ENCODE data around the gene DUOX2. TPM values are rescaled to one million over a fixed set of nuclear protein-coding genes. Genes with fewer than 3 reads are reported as not detected.

DUOX2 gene
- total RNA-seq (ENCODE audit: low replicate concordance), result not detected in 2 replicates

GRCh38 chr15:45114076-45114750 lies at the start of gene DUOX2, which contains the start of gene DUOXA2:
DUOX2 (minus strand) TSS chr15:45114172; CDS start chr15:45113411, 761 bp downstream.
DUOXA2 (plus strand) TSS chr15:45114326; CDS start chr15:45114606, 280 bp downstream.
- H3F3A ChIP-seq (ENCODE audit: low read depth), result no peaks in the 10 kb centered on the region
- TF ChIP-seq EZH2 (IDR thresholded peaks at IDR 0.05) (peak; percentile 78), EZH2phosphoT487 (IDR thresholded peaks at IDR 0.05) (peak; percentile 91)
- TF ChIP-seq, protein P1, sequence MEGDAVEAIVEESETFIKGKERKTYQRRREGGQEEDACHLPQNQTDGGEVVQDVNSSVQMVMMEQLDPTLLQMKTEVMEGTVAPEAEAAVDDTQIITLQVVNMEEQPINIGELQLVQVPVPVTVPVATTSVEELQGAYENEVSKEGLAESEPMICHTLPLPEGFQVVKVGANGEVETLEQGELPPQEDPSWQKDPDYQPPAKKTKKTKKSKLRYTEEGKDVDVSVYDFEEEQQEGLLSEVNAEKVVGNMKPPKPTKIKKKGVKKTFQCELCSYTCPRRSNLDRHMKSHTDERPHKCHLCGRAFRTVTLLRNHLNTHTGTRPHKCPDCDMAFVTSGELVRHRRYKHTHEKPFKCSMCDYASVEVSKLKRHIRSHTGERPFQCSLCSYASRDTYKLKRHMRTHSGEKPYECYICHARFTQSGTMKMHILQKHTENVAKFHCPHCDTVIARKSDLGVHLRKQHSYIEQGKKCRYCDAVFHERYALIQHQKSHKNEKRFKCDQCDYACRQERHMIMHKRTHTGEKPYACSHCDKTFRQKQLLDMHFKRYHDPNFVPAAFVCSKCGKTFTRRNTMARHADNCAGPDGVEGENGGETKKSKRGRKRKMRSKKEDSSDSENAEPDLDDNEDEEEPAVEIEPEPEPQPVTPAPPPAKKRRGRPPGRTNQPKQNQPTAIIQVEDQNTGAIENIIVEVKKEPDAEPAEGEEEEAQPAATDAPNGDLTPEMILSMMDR (IDR thresholded peaks at IDR 0.05), result no peak
- Mint-ChIP-seq H3K27me3 (ENCODE audit: insufficient read depth, low read depth) (peaks cover 81% of the 10 kb centered on the region), H3K9me3 (peaks cover 2% of the 10 kb centered on the region), H3K4me1 (peaks cover 25% of the 10 kb centered on the region), H3K27ac (no peak within 1 kb of the TSS), H3K36me3 (no peaks in the 10 kb centered on the region), H3K4me3 (peak within 1 kb of the TSS; percentile 44)
- peak; percentile 48 for DNase-seq (ENCODE audit: low spot score)
- no peaks in the 10 kb centered on the region for H3K9me3 ChIP-seq (ENCODE audit: low read depth)
- no peak within 1 kb of the TSS for H3K9ac ChIP-seq
- H3K4me1 ChIP-seq, result no peaks in the 10 kb centered on the region
- peaks cover 27% of the 10 kb centered on the region for H4K20me1 ChIP-seq (ENCODE audit: low read depth)
- peaks cover 98% of the 10 kb centered on the region for H3K27me3 ChIP-seq
- H2AFZ ChIP-seq (replicated peaks), result peak within 1 kb of the TSS; percentile 9
- no peaks in the 10 kb centered on the region for H3K79me2 ChIP-seq (ENCODE audit: low read depth)
- peak within 1 kb of the TSS; percentile 65 for H3K4me2 ChIP-seq
- no peaks in the 10 kb centered on the region for H3K36me3 ChIP-seq
- H3K27ac ChIP-seq, result no peak within 1 kb of the TSS
- H3K4me3 ChIP-seq, result peak within 1 kb of the TSS; percentile 36

GRCh38 chr15:45163508-45163856 lies 49.5 kb upstream of the DUOX2 start:
- no peaks in the 10 kb centered on the region for H3K9me3 Mint-ChIP-seq
- TF ChIP-seq EZH2phosphoT487 (IDR thresholded peaks at IDR 0.05), result no peak
- TF ChIP-seq EZH2 (IDR thresholded peaks at IDR 0.05), result no peak
- TF ChIP-seq, protein P1 (IDR thresholded peaks at IDR 0.05), result no peak
- H3K79me2 ChIP-seq (ENCODE audit: low read depth), result no peaks in the 10 kb centered on the region
- H3K4me2 ChIP-seq, result no peak overlapping the region
- H3K4me1 Mint-ChIP-seq, result peaks cover 15% of the 10 kb centered on the region
- peaks cover 10% of the 10 kb centered on the region for H4K20me1 ChIP-seq (ENCODE audit: low read depth)
- no peak overlapping the region for H3K27ac ChIP-seq
- H3K4me1 ChIP-seq, result peaks cover 7% of the 10 kb centered on the region
- DNase-seq (ENCODE audit: low spot score), result no peak
- peaks cover 12% of the 10 kb centered on the region for H3K27me3 Mint-ChIP-seq (ENCODE audit: insufficient read depth, low read depth)
- H3K9ac ChIP-seq, result no peak overlapping the region
- H3K4me3 Mint-ChIP-seq, result no peak overlapping the region
- H3K4me3 ChIP-seq, result no peak overlapping the region
- H3K27ac Mint-ChIP-seq, result no peak overlapping the region
- no peaks in the 10 kb centered on the region for H3K9me3 ChIP-seq (ENCODE audit: low read depth)
- H3K27me3 ChIP-seq, result no peaks in the 10 kb centered on the region
- H2AFZ ChIP-seq (replicated peaks), result no peak overlapping the region
- no peaks in the 10 kb centered on the region for H3K36me3 ChIP-seq
- peaks cover 3% of the 10 kb centered on the region for H3K36me3 Mint-ChIP-seq
- H3F3A ChIP-seq (ENCODE audit: low read depth), result peaks cover 29% of the 10 kb centered on the region

DNA sequence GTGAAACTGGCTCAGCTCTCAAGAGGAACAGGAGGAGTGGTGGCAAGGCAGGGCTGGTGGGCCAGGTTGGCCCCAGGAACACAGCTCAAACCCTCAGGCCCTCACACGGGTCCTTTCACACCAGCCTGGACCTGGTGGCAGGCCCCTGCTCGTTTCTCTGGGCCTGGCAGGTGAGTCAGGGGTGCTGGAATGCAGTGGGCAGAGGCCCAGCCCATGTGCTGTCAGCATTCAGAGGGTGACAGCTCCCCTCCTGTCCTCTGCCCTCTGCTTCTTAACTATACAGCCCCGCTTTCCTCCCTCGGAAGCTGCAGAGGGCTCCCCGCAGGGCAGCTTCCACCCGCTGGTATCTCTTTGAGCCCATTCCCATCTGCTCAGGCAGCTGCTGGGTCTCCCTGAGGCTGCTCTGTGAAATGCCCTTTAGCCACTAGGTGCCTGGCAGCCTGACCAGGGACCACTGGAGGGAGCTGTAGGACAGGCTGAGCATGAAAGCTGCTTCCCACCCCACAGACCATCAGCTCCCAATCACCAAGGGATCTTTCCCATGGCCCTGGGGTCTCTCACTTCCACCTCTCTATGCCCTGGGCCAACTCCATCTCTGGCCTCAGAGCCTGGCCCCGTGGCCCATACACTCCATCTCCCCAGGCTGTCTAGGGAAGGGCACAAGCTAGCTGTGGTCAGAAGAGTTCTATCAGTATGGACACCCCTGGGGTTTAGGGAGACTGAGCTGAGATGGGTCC lies 49.0 kb upstream of the DUOX2 start:
- H3K4me3 ChIP-seq, result no peak overlapping the region
- no peak overlapping the region for H3K27ac ChIP-seq
- Mint-ChIP-seq H3K36me3 (peaks cover 3% of the 10 kb centered on the region), H3K27me3 (ENCODE audit: insufficient read depth, low read depth) (peaks cover 12% of the 10 kb centered on the region), H3K9me3 (no peaks in the 10 kb centered on the region), H3K4me3 (no peak overlapping the region), H3K27ac (no peak overlapping the region), H3K4me1 (peaks cover 18% of the 10 kb centered on the region)
- H3F3A ChIP-seq (ENCODE audit: low read depth), result peaks cover 25% of the 10 kb centered on the region
- H3K9me3 ChIP-seq (ENCODE audit: low read depth), result no peaks in the 10 kb centered on the region
- H4K20me1 ChIP-seq (ENCODE audit: low read depth), result peaks cover 5% of the 10 kb centered on the region
- H2AFZ ChIP-seq (replicated peaks), result no peak overlapping the region
- peak; percentile 87 for DNase-seq (ENCODE audit: low spot score)
- TF ChIP-seq EZH2phosphoT487 (IDR thresholded peaks at IDR 0.05) (no peak), EZH2 (IDR thresholded peaks at IDR 0.05) (no peak)
- TF ChIP-seq, protein P1 (IDR thresholded peaks at IDR 0.05), result peak; percentile 87
- H3K79me2 ChIP-seq (ENCODE audit: low read depth), result no peaks in the 10 kb centered on the region
- H3K4me1 ChIP-seq, result peaks cover 11% of the 10 kb centered on the region
- no peak overlapping the region for H3K4me2 ChIP-seq
- H3K9ac ChIP-seq, result no peak overlapping the region
- H3K27me3 ChIP-seq, result no peaks in the 10 kb centered on the region
- no peaks in the 10 kb centered on the region for H3K36me3 ChIP-seq
